SK-N-SH treated with all-trans-retinoic acid at 6 μM for 48 hours (cell line): ENCODE data around the gene COX4I2.

ENCODE experiments used
- ATAC-seq: fragments of 200-7000 bp; cut with Tn5 transposase; 3 replicates; pipeline ENCODE4 v1.9.1; 2020; ENCODE audit warnings: mild to moderate bottlenecking, moderate library complexity
- ARNTL ChIP-seq: fragments of 450-650 bp; formaldehyde crosslinking; IDR thresholded peaks from 2 replicates; pipeline ENCODE4 v1.5.0; 2020; ENCODE audit warnings: low read depth, mild to moderate bottlenecking, moderate library complexity, borderline replicate concordance
- BACH2 ChIP-seq: fragments of 250-450 bp; sonication (Bioruptor Pico); IDR thresholded peaks from 2 replicates; pipeline ENCODE4 v1.9.0; 2021; ENCODE audit warnings: mild to moderate bottlenecking, borderline replicate concordance
- CSDC2 ChIP-seq: fragments of 250-450 bp; sonication (Bioruptor Pico); IDR thresholded peaks from 2 replicates; pipeline ENCODE4 v1.5.0; 2020; ENCODE audit warnings: mild to moderate bottlenecking, moderate library complexity
- CSRNP3 ChIP-seq: fragments of 250-450 bp; sonication (Bioruptor Pico); IDR thresholded peaks from 2 replicates; pipeline ENCODE4 v1.5.1; 2021; ENCODE audit warnings: mild to moderate bottlenecking, moderate library complexity
- ESRRG ChIP-seq: fragments of 250-450 bp; sonication (Bioruptor Pico); IDR thresholded peaks from 2 replicates; pipeline ENCODE4 v1.6.1; 2021; ENCODE audit warnings: mild to moderate bottlenecking
- GLIS3 ChIP-seq: fragments of 250-450 bp; sonication (Bioruptor Pico); IDR thresholded peaks from 2 replicates; pipeline ENCODE4 v1.5.0; 2020; ENCODE audit warnings: mild to moderate bottlenecking, moderate library complexity
- ISL1 ChIP-seq: fragments of 250-450 bp; sonication (Bioruptor Pico); IDR thresholded peaks from 2 replicates; pipeline ENCODE4 v2.1.2; 2022; ENCODE audit warnings: mild to moderate bottlenecking, moderate library complexity
- OSR1 ChIP-seq: fragments of 250-450 bp; sonication (Bioruptor Pico); IDR thresholded peaks from 2 replicates; pipeline ENCODE4 v1.8.0; 2022; ENCODE audit warnings: moderate library complexity, mild to moderate bottlenecking, inconsistent platforms
- PATZ1 ChIP-seq: fragments of 250-450 bp; sonication (Bioruptor Pico); IDR thresholded peaks from 2 replicates; pipeline ENCODE4 v1.8.0; 2020; ENCODE audit warnings: mild to moderate bottlenecking, moderate library complexity, borderline replicate concordance
- POU6F1 ChIP-seq: fragments of 250-450 bp; sonication (Bioruptor Pico); IDR thresholded peaks from 2 replicates; pipeline ENCODE4 v1.8.0; 2021; ENCODE audit warnings: low read depth, mild to moderate bottlenecking, moderate library complexity, borderline replicate concordance
- PPARA ChIP-seq: fragments of 250-450 bp; sonication (Bioruptor Pico); IDR thresholded peaks from 2 replicates; pipeline ENCODE4 v1.5.0; 2020; ENCODE audit warnings: mild to moderate bottlenecking, borderline replicate concordance
- RARB ChIP-seq: fragments of 250-450 bp; sonication (Bioruptor Pico); IDR thresholded peaks from 2 replicates; pipeline ENCODE4 v1.8.0; 2021; ENCODE audit warnings: mild to moderate bottlenecking, moderate library complexity
- SNAI2 ChIP-seq: fragments of 250-450 bp; sonication (Bioruptor Pico); IDR thresholded peaks from 2 replicates; pipeline ENCODE4 v1.5.0; 2020; ENCODE audit warnings: mild to moderate bottlenecking, moderate library complexity
- TCF4 ChIP-seq: fragments of 250-450 bp; sonication (Bioruptor Pico); IDR thresholded peaks from 2 replicates; pipeline ENCODE4 v1.8.0; 2021; ENCODE audit warnings: mild to moderate bottlenecking, moderate library complexity, borderline replicate concordance
- TOX ChIP-seq: fragments of 250-450 bp; sonication (Bioruptor Pico); IDR thresholded peaks from 2 replicates; pipeline ENCODE4 v1.8.0; 2021; ENCODE audit warnings: mild to moderate bottlenecking, moderate library complexity, borderline replicate concordance
- ZC3H10 ChIP-seq: fragments of 250-450 bp; sonication (Bioruptor Pico); IDR thresholded peaks from 2 replicates; pipeline ENCODE4 v1.5.1; 2021; ENCODE audit warnings: mild to moderate bottlenecking, moderate library complexity
- ZFP3 ChIP-seq: fragments of 250-450 bp; sonication (Bioruptor Pico); IDR thresholded peaks from 2 replicates; pipeline ENCODE4 v1.5.0; 2020; ENCODE audit warnings: mild to moderate bottlenecking, moderate library complexity
- ZFP30 ChIP-seq: fragments of 450-650 bp; formaldehyde crosslinking; IDR thresholded peaks from 2 replicates; pipeline ENCODE4 v1.5.0; 2022; ENCODE audit warnings: mild to moderate bottlenecking, moderate library complexity
- ZNF565 ChIP-seq: fragments of 450-650 bp; formaldehyde crosslinking; conservative IDR thresholded peaks from 2 replicates; pipeline ENCODE4 v1.5.0; 2020; ENCODE audit warnings: low read depth, mild to moderate bottlenecking, moderate library complexity
- ZNF70 ChIP-seq: fragments of 450-650 bp; formaldehyde crosslinking; IDR thresholded peaks from 2 replicates; pipeline ENCODE4 v1.5.0; 2020; ENCODE audit warnings: mild to moderate bottlenecking, moderate library complexity
- ZNF8 ChIP-seq: fragments of 450-650 bp; formaldehyde crosslinking; IDR thresholded peaks from 2 replicates; pipeline ENCODE4 v1.5.0; 2020; ENCODE audit warnings: mild to moderate bottlenecking, moderate library complexity
- TF ChIP-seq, protein P1 (sequence below): fragments of 250-450 bp; sonication (Bioruptor Pico); IDR thresholded peaks from 2 replicates; pipeline ENCODE4 v1.5.0; 2020; ENCODE audit warnings: mild to moderate bottlenecking, moderate library complexity
- TF ChIP-seq, protein P2 (sequence below): fragments of 250-450 bp; sonication (Bioruptor Pico); IDR thresholded peaks from 2 replicates; pipeline ENCODE4 v1.5.1; 2020; ENCODE audit warnings: low read depth, mild to moderate bottlenecking, moderate library complexity

The COX4I2 gene

GRCh38 chr20:31606804-31607639, 30.7 kb upstream of the COX4I2 start (continued):
- peak; percentile 62; the same call in 1 of the 2 replicates for TF ChIP-seq ZFP3 (CRISPR knock-in tag)
- peak; percentile 38 for TF ChIP-seq ZNF8
- peak; percentile 81 for TF ChIP-seq ARNTL
- no peak; the same call in none of the 2 replicates for TF ChIP-seq ZNF70 (CRISPR knock-in tag)
- TF ChIP-seq PPARA (CRISPR knock-in tag), result 0 out of 2 replicates have a peak, but pooled peaks have one; percentile 9
- TF ChIP-seq TCF4 (CRISPR knock-in tag), result peak; percentile 47
- no peak for TF ChIP-seq BACH2 (CRISPR knock-in tag)
- peak; percentile 84 for TF ChIP-seq ZNF565 (CRISPR knock-in tag)
- peak; percentile 97 for TF ChIP-seq CSRNP3 (CRISPR knock-in tag)
- TF ChIP-seq POU6F1 (CRISPR knock-in tag), result peak; percentile 18; the same call in 1 of the 2 replicates
- TF ChIP-seq ESRRG, result peak; percentile 94

GRCh38 chr20:31607640-31608250, 30.0 kb upstream of the COX4I2 start:
- ATAC-seq, result peak; percentile 9
- TF ChIP-seq CSDC2 (CRISPR knock-in tag), result no peak
- no peak for TF ChIP-seq RARB (CRISPR knock-in tag)
- TF ChIP-seq ZFP30 (CRISPR knock-in tag), result no peak
- TF ChIP-seq PPARA (CRISPR knock-in tag), result no peak
- TF ChIP-seq ZFP3 (CRISPR knock-in tag), result no peak
- peak; percentile 9; the same call in 1 of the 2 replicates for TF ChIP-seq PATZ1 (CRISPR knock-in tag)
- no peak for TF ChIP-seq POU6F1 (CRISPR knock-in tag)
- no peak; the same call in 1 of the 2 replicates for TF ChIP-seq TOX (CRISPR knock-in tag)
- TF ChIP-seq ZNF8, result 0 out of 2 replicates have a peak, but pooled peaks have one; percentile 3
- no peak; the same call in 1 of the 2 replicates for TF ChIP-seq ARNTL
- no peak; the same call in 1 of the 2 replicates for TF ChIP-seq TCF4 (CRISPR knock-in tag)
- no peak for TF ChIP-seq OSR1
- TF ChIP-seq, protein P1, sequence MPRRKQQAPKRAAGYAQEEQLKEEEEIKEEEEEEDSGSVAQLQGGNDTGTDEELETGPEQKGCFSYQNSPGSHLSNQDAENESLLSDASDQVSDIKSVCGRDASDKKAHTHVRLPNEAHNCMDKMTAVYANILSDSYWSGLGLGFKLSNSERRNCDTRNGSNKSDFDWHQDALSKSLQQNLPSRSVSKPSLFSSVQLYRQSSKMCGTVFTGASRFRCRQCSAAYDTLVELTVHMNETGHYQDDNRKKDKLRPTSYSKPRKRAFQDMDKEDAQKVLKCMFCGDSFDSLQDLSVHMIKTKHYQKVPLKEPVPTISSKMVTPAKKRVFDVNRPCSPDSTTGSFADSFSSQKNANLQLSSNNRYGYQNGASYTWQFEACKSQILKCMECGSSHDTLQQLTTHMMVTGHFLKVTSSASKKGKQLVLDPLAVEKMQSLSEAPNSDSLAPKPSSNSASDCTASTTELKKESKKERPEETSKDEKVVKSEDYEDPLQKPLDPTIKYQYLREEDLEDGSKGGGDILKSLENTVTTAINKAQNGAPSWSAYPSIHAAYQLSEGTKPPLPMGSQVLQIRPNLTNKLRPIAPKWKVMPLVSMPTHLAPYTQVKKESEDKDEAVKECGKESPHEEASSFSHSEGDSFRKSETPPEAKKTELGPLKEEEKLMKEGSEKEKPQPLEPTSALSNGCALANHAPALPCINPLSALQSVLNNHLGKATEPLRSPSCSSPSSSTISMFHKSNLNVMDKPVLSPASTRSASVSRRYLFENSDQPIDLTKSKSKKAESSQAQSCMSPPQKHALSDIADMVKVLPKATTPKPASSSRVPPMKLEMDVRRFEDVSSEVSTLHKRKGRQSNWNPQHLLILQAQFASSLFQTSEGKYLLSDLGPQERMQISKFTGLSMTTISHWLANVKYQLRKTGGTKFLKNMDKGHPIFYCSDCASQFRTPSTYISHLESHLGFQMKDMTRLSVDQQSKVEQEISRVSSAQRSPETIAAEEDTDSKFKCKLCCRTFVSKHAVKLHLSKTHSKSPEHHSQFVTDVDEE (CRISPR knock-in tag), result no peak
- TF ChIP-seq ZNF70 (CRISPR knock-in tag), result peak; percentile 41; the same call in 1 of the 2 replicates
- TF ChIP-seq ZNF565 (CRISPR knock-in tag), result no peak
- no peak for TF ChIP-seq CSRNP3 (CRISPR knock-in tag)
- TF ChIP-seq ESRRG, result no peak
- TF ChIP-seq ISL1 (CRISPR knock-in tag), result no peak
- TF ChIP-seq SNAI2 (CRISPR knock-in tag), result no peak
- TF ChIP-seq GLIS3, result no peak
- TF ChIP-seq, protein P2, sequence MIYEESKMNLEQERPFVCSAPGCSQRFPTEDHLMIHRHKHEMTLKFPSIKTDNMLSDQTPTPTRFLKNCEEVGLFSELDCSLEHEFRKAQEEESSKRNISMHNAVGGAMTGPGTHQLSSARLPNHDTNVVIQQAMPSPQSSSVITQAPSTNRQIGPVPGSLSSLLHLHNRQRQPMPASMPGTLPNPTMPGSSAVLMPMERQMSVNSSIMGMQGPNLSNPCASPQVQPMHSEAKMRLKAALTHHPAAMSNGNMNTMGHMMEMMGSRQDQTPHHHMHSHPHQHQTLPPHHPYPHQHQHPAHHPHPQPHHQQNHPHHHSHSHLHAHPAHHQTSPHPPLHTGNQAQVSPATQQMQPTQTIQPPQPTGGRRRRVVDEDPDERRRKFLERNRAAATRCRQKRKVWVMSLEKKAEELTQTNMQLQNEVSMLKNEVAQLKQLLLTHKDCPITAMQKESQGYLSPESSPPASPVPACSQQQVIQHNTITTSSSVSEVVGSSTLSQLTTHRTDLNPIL (CRISPR knock-in tag), result no peak; the same call in 1 of the 2 replicates
- no peak for TF ChIP-seq BACH2 (CRISPR knock-in tag)
- TF ChIP-seq ZC3H10 (CRISPR knock-in tag), result no peak; the same call in 1 of the 2 replicates
